Astrocyte of the cerebellum (primary cell): ENCODE measurements around the gene TMEM231.
"Not testable (repeated sequence)": the region's sequence is repeated elsewhere in the genome, so short reads cannot be mapped to it uniquely, and the experiment has no call there.

Experiments used
- DNase-seq: peaks from one replicate; pipeline ENCODE4 v3.0.0-alpha.2; 2011; ENCODE audit warnings: low read depth
- H3K4me3 ChIP-seq: 2 replicates; pipeline ENCODE4 v1.5.1; 2011; ENCODE audit warnings: mild to moderate bottlenecking, low read depth, low read length, moderate library complexity
- CTCF ChIP-seq: IDR thresholded peaks from 2 replicates; pipeline ENCODE4 v1.5.1; 2012; ENCODE audit warnings: low read length, low read depth, moderate library complexity, mild to moderate bottlenecking; ENCODE audit errors: missing control alignments
- in situ Hi-C: cut with HindIII; loops from 2 replicates; pipeline ENCODE4 v1.10.0; 2017; ENCODE audit warnings: low sequenced_read_pairs

The TMEM231 gene

DNA sequence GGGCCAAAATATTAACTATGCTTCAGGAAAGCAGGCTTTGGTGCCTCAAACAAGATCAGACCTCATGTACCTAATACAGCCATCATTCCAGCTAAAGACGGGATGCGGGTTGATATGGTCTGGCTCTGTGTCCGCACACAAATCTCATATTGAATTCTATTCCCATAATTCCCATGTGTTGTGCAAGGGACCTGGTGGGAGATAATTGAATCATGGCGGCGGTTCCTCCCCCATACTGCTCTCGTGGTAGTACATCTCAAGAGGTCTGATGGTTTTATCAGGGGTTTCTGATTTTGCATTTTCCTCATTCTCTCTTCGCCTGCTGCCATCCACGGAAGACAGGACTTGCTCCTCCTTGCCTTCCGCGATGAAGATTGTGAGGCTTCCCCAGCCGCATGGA is 41.8 kb downstream of the TMEM231 start:
- in situ Hi-C loops = no loop called here
- TF ChIP-seq CTCF = no peak
- DNase-seq = no peak
- no peak overlapping the region for H3K4me3 ChIP-seq

GRCh38 chr16:75506574-75506973 is 49.5 kb downstream of the TMEM231 start:
- H3K4me3 ChIP-seq = no peak overlapping the region
- TF ChIP-seq CTCF = no peak
- in situ Hi-C loops = no loop called here
- no peak for DNase-seq

GRCh38 chr16:75506107-75506506 is 49.9 kb downstream of the TMEM231 start:
- TF ChIP-seq CTCF = no peak
- H3K4me3 ChIP-seq = no peak overlapping the region
- no peak for DNase-seq
- in situ Hi-C loops = no loop called here

GRCh38 chr16:75503801-75504200 is 52.3 kb downstream of the TMEM231 start:
- no peak for DNase-seq
- no peak overlapping the region for H3K4me3 ChIP-seq
- TF ChIP-seq CTCF = no peak
- in situ Hi-C loops = no loop called here

GRCh38 chr16:75502916-75503605 is 53.0 kb downstream of the TMEM231 start:
- DNase-seq = no peak
- in situ Hi-C loops = no loop called here
- H3K4me3 ChIP-seq = no peak overlapping the region
- no peak for TF ChIP-seq CTCF

GRCh38 chr16:75501820-75502219 is 54.2 kb downstream of the TMEM231 start:
- DNase-seq, H3K4me3 ChIP-seq, in situ Hi-C loops: not testable (repeated sequence)

DNA sequence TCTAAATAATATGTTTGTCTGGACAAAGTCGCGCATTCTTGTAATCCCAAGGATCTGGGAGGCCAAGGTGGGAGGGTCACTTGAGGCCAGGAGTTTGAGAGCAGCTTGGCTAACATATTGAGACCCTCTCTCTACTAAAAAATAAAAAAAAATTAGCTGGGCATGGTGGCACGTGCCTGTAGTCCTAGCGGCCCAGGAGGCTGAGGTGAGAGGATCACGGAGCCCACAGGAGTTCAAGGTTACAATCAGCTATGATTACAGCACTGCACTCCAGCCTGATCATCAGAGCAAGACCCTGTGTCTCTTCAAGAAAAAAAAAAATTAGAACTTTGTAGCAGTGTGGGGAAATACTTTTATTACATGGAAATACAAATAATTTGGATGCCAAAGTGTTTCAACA is 54.7 kb downstream of the TMEM231 start:
- TF ChIP-seq CTCF = no peak
- in situ Hi-C loops = no loop called here
- H3K4me3 ChIP-seq = no peak overlapping the region

GRCh38 chr16:75498605-75499322 is 57.3 kb downstream of the TMEM231 start:
- in situ Hi-C loops, H3K4me3 ChIP-seq, DNase-seq: not testable (repeated sequence)

More for the DNA sequence above, 54.7 kb downstream of the TMEM231 start:
- DNase-seq = no peak
